ENCODE measurements around the gene LGR6.
"Not testable (repeated sequence)": the region's sequence is repeated elsewhere in the genome, so short reads cannot be mapped to it uniquely, and the experiment has no call there.

LGR6 gene

DNA sequence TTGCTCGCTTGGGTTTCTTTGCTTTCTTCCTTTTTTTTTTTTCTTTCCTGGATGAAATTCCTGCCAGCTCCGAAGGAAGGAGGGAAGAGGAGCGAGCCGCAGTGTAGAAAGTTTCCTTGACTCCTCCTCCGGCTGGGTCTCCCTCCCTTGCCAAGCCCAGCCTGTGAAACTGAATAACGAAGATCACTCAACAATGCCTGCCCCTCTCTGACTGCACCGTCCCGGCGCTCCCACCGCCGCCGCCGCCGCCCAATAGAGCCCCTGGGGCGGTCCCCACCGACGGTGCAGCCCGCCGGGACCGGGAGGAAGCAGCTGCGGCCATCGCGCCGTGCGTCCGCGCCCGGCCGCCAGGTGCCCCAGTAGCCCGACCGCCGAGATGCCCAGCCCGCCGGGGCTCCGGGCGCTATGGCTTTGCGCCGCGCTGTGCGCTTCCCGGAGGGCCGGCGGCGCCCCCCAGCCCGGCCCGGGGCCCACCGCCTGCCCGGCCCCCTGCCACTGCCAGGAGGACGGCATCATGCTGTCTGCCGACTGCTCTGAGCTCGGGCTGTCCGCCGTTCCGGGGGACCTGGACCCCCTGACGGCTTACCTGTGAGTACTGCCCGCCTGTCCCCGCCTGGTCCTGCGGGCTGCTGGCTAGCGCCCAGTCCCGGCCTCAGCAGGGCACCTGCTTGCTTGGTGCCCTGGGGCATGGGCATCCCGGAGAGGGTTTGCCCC, at the start of gene LGR6:
LGR6 (plus strand) TSS at position 186 of the 714 bp plus-strand sequence; CDS start at position 377, 191 bp downstream.
- DNase-seq = peak; percentile 48

DNA sequence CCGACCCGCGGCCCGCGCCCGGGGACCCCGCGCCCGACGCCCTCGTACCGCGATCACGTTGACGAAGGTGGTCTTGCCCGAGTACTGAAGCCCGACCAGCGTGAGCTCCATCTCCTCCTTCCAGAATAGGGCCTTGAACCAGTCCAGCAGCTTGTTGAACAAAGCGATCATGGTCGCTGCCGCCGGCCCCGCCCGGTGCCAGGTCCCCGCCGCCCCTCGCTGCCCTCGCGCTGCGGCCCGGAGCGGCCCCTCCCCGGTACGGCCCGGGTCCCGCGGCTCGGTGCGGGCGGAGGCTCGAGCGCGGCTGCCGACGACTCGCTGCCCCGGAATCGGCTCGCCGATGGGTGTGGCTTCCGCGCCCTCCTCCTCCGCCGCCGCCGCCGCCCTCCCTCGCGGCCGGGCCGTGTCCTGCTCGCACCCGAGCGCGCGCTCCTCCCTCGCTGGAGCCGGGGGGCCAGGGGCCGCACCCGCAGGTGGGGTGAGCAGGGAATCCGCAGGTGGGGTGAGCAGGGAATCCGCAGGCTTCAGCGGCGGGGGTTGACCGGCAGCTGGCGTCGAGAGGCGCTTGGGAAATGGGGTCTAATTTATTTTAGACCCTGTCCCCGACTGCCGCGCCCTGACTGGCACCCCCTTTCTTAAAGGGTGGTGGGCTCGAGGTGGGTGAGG, 49.1 kb upstream of the LGR6 start, which contains the start of gene ARL8A:
ARL8A (minus strand) TSS at position 336 of the 666 bp plus-strand sequence; CDS start at position 171, 165 bp downstream.
- peak; percentile 78 for DNase-seq

GRCh38 chr1:202145068-202145743, 48.4 kb upstream of the LGR6 start:
- DNase-seq = no peak

- not testable (repeated sequence) for DNase-seq
Observed at GRCh38 chr1:202145744-202146140, 47.9 kb upstream of the LGR6 start.

GRCh38 chr1:202146279-202146678, 47.3 kb upstream of the LGR6 start:
- no peak for DNase-seq

- no peak for DNase-seq
Observed at GRCh38 chr1:202146993-202147392, 46.6 kb upstream of the LGR6 start.

DNA sequence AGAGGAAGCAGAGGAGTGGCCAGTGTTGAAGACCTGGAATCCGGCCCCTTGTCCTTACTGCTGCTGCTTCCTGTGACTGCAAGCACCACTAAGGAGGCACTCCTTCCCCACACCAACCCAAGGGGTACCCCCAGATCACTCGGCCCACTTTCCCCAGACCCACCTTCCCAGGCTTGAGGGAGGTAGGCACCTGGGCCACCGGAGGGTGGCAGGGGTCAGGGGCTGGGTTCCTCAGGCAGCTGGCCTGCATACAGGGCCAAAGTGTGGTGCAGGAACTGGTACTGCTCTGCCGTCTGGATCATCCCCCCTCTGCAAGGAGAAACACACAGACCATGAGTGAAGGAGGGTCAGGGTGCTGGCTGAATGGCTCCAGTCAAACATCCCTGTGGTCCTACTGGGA, 45.2 kb upstream of the LGR6 start:
- DNase-seq = no peak

DNA sequence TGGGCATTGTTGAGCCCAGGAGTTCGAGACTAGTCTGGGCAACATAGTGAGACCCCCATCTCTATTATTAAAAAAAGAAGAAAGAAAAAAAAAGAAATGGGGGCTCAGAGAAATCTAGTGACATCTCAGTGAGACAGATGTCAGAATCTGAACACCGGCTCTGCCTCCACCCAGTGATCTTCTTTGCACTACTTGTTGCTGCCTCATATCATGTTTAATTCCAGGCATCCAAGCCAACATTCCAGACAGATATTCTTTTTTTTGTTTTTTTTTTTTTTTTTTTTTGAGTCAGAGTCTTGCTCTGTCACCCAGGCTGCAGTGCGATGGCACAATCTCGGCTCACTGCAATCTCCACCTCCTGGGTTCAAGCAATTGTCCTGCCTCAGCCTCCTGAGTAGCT, 44.0 kb upstream of the LGR6 start:
- DNase-seq = no peak

DNA sequence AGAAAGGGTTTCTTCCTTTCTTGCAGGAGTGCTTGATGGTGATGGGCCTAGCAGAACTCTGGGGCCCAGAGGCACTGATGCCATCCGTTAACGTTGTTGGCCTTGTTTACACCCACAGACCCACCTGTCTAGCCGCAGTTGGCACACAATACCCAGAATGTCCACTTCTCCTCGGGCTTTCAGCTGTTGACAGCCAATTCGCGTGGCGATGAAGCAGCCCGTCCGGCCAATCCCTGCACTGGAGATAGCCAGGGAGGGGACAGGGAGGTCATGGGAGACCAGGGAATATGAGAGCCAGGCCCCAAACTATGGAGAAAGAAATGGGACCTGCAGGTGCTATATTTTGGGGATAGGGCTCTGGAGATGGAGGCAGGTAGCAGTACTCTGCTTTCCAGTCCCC, 43.4 kb upstream of the LGR6 start:
- DNase-seq = no peak

DNA sequence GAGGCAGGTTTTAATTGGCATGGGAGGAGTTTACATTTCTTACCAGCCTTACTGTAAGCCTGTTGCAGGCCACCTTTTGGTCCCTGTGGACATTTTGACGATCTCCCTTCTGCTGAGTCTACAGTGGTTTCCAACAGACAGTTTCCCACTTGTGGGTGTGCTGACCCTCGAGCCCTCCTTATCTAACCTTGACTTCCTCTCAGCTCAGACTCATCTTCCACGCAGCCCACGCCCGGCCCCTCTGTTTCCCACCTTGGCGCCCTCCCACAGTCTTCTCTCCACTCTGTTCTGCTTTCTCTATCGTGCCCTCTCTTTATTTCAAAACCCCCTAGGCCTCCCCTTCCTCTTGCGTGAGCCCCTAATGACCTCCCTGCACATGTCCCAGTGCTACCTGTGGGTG, 43.0 kb upstream of the LGR6 start:
- DNase-seq = no peak

DNA sequence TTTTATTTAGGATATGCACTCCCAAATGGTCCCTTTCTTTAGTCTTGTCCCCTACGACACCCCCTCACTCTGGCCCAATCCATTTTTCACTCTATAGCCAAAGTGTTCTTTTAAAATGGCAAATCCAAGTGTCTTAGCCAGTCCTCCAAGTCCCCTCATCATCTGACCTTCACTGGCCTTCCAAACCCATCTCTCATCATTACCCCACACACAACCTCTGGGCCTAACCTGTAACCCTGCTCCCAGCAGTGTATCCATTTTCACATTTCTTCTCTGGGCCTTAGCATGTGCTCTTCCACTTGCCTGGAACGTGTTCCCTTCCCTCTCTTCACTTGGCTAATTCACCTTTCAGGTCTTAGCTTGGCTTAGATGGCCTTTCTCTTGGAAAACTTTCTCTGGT, 42.6 kb upstream of the LGR6 start:
- DNase-seq = no peak

DNA sequence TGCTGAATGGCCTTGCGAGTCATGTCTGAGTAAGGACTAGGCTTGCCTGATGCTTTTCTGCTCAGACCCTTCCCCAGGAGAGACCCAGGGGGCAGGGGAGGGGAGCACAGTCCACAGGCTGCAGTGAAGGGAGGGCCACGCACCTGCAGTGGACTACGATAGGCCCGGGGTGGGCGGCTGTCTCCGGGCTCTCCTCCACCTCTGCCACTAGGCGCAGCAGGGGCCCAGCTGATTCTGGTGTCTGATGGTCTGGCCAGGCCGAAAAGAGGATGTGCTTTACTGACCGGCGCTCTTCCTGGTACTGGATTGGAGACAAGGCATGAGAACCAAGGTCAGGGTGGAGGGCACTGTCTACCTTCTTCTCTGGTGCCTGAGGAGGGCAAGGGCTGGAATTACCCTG, 41.2 kb upstream of the LGR6 start:
- DNase-seq = no peak

GRCh38 chr1:202153284-202153683, 40.3 kb upstream of the LGR6 start:
- DNase-seq = no peak

DNA sequence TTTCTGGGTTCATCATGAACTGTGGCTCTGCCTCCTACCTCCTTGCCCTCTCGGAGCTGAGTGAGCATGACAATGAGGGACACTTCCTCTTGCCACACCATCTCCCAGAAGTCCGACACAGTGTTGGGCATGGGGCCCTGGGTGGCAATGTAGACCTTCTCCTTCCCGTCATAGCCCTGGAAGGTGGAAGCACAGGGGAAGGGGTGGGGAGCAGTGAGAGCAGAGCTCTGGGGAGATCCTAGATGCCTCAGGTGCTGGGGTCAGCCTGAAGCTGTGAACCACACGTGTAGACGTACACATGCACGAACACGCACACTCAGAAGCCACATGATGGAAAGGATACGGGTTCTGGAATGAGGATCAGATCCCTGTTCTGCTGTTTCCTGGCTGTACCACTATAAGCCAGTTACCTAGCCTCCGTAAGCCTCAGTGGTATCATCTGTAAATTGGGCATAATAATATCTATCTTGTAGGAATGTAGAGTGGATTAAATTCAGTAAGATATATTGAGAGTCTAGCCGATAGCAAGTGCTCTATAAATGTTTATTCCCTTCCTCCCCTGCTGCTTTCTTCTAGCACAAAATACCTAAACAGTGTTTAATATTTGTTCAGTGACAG, 39.3 kb upstream of the LGR6 start:
- no peak for DNase-seq

DNA sequence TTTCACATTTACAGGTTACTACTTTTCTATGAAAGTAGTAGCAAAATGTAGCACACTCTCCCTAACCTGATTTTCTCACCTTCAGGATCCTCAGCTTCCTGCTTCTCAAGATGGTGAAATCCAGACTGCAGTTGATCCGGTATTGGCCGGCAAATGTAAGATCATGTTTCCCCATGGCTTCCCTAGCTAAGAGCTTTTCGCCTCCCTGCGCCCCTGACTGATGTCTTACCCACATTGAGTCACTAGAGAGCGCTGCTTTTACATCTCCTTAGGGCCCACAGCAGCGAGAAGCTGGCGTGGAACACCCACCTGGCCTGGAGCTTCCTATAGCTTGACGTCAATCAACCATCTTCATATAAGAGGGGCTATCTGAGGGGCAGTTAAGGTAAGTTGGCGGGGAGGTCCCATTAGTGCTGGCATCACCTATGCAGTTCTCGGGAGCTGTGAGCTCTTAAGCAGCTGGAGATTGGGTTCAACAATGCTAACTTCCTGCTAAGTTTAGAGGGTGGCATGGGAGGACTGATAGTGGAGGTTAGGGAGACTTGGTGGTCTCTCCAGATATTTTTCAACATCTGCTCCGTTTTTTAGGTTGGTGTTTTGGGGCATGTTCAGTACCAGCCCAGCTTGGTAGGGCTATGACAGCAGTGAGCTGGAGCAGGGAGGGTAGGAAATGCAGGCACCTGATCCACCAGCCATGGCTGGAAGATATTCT, 38.7 kb upstream of the LGR6 start:
- peak; percentile 81 for DNase-seq

- DNase-seq = no peak
Observed at GRCh38 chr1:202155478-202156021, 38.0 kb upstream of the LGR6 start.

DNA sequence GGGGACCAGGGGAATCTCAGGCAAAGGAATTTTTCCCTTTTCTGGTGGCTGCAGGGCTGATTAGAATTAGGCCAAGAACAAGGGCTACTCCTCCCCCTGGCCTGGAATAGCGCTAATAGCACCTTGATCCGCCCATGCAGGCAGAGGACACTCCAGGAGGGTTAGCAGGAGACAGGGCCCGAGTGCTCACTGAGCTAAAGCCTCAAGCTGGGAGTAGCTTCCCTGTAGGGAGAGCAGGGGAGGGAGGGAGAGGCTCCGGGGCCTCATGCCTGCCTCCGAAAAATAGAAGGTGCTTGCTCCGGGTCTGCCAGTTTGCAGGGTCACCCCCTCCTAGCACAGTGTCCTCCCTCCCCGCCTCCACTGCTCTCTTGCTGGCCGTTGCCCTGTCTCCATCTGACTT, 37.0 kb upstream of the LGR6 start:
- no peak for DNase-seq

DNA sequence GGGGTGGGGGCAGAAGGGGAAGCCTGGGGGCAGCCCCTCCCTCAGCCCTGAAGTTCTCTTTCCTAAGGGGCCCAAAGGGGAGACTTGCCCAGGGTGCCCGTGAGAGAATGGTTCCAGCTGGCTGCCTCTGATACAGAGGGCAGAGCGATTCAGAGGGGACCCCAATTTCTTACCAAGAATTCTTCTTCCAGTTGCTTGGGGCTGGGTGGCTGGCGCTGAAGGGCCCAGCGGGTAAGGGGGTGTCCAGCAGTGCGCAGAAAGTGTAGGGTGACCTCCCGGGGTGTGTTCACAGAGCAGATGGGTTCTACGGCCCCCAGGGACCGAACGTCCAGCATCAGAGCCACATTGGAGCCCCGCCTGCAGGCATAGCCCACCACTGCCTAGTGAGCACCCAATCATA, 35.7 kb upstream of the LGR6 start:
- DNase-seq = no peak

DNA sequence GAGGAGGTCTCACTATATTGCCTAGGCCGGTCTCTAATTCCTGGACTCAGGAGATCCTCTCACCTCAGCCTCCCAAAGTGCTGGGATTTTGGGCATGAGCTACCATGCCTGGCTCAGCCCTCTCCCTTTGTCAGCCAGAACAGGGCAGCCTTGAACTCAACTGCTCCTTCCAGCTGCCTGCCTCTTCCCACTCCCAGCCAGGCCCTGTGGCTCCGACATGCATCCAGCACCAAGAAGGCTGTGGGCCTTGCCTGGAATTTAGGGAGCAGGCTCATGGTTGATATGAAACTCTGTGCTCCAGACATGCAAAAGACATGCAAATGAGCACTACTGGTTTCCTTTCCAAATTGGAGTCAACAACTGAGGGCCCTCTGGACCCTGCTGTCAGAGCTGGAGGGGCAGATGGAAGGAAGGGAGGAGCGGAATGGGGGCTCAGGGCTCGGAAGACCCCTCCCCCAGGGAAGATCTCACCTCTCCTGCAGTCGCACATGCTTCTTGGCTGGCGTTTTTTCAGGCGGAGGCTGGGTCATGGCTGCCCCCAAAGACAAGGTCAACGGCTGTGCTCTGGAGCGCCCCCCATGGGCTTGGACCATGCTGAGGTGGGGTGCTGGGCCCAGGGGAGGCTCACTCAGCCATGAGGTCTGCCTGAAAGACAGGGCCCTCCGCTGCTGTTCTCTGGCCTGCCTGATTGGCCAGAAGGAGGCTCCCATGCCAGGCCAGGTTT, 34.6 kb upstream of the LGR6 start:
- no peak for DNase-seq

DNA sequence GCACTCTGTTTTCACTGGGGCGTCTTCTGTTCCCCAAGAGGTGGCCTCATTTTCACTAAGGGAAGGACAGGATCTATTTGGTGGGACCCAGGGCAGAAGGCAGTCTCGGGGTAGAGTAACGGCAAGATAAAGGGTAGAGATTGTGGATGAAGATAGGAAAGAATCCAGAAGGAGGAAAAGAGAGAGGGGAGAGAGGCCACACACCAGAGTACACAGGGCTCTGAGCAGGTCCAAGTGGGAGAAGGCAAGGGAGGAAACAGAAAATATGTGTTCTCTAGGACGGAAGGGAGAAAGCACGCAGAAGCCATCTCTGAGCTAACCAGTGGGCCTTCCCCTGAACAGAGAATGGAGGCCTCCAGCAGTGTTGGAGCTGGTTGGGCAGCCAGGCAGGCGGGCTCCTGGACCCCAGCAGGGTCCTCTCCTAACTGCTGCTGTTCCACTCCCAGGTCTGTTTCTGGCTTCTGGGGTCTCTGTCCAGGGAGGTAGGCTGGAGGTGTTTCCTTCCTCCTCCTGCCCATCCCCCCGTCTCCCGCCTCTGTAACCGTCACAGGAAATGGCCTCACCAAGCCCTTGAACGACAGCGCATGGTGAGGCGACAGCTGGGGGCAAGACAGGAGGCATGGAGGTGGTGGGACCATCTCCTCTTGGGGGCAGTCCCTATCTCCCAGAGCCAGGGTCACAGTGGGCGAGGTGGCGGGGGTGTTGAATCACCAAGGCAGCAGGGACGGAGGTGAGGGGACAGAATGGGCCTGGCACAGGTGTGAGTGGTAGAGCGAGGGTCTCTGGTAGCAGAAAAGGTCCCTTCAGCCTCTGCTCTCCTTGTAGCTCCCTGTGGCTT, 33.8 kb upstream of the LGR6 start:
- DNase-seq = no peak

DNA sequence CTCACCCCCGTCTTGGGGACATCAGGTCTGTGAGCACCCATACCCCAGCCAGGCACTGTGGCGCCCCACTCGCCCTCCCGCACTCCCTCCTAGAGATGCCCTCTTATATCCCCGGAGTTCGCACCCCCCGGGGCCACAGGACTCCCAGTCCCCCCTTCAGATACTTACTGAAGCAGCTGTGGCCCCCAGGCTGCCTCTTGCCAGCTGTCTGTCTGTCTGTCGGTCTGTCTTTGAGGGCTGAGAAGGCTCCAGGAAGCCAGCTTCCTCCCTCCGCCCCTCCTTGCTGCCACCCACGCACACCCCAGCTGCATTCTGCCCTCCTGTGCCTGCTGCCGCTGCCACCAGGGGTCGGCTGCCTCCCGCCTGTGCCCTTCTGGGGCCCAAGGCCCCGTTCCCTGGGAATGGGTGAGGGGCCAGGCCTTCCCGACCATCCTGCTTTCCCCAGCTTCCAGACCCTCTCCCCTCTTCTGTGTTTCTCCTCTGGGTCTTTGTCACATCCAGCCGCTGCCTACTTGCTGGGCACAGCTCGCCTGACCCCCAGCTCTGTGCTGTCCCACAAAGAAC, 33.1 kb upstream of the LGR6 start, which contains the start of gene PTPN7:
PTPN7 (minus strand) TSS at position 226 of the 564 bp plus-strand sequence. CDS start 1,200 bp downstream, outside the sequence.
- no peak for DNase-seq

Measured in eye (tissue), 1 donor.